Activated naive CD8-positive, alpha-beta T cell treated with anti-CD3 and anti-CD28 coated beads, Interleukin-2, amount 10 ng/mL, durations not matched to agents 7 days and 5 days (primary cell): ENCODE measurements around the gene MORN3. TPM values are rescaled to one million over a fixed set of nuclear protein-coding genes. Genes with fewer than 3 reads are reported as not detected.

Experiments
- ATAC-seq: fragments of 150-1000 bp; cut with Tn5 transposase; one replicate; pipeline ENCODE4 v1.10.0; 2021; ENCODE audit warnings: low read depth, moderate library complexity
- POLR2A ChIA-PET: fragments of 350-600 bp; sonication (Branson Sonifier 250); formaldehyde crosslinking; loops from one replicate; lab custom pipeline; 2021; ENCODE audit warnings: antibody characterized with exemption; lab: Charles Lee
- DNase-seq: peaks from one replicate; pipeline ENCODE4 v3.0.0; 2021
- H3K27ac Mint-ChIP-seq: one replicate; pipeline ENCODE4 v1.8.0; 2022; ENCODE audit warnings: mild to moderate bottlenecking, mixed read lengths
- H3K27me3 Mint-ChIP-seq: one replicate; pipeline ENCODE4 v1.8.0; 2022; ENCODE audit warnings: mild to moderate bottlenecking, moderate library complexity, mixed read lengths
- H3K36me3 Mint-ChIP-seq: one replicate; pipeline ENCODE4 v1.8.0; 2021; ENCODE audit warnings: mild to moderate bottlenecking, mixed read lengths
- H3K4me1 Mint-ChIP-seq: one replicate; pipeline ENCODE4 v1.8.0; 2021; ENCODE audit warnings: mixed read lengths
- H3K4me3 Mint-ChIP-seq: one replicate; pipeline ENCODE4 v1.8.0; 2022; ENCODE audit warnings: mild to moderate bottlenecking, moderate library complexity, mixed read lengths
- H3K9me3 Mint-ChIP-seq: one replicate; pipeline ENCODE4 v1.8.0; 2021; ENCODE audit warnings: mixed read lengths
- total RNA-seq, 2 experiments: library from RNA; stranded (reverse); gene quantifications; one replicate each; pipeline ENCODE4 v1.2.3, GENCODE V29; 2021

MORN3 gene
- total RNA-seq, 2 experiments from 2014 or later, result 5.2 to 6.2 TPM

DNA sequence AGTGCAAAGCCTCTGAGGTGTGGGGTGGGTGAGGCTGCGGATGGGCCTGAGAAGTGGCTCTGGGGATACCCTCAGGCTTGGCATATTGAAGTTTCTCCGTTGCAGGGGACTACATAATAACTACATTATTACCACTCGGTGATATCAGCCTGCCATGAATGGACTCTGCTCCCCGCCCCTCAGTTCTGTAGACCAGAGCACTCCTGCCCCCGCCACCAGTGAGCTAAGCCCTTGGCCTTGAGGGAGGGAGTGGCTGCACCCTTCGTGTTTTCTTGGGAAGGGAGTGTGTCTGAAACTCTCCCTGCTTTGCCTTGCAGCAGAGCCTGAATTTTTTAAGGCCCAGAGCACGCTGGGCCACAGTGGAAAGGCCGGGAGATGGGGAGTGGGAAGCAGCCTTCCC lies 41.4 kb downstream of the MORN3 start:
- no peak for DNase-seq
- peak overlapping the region; percentile 96 for H3K4me3 Mint-ChIP-seq
- H3K36me3 Mint-ChIP-seq, result peaks cover 21% of the 10 kb centered on the region
- H3K27ac Mint-ChIP-seq, result peak overlapping the region; percentile 96
- no peak for ATAC-seq
- peaks cover 55% of the 10 kb centered on the region for H3K4me1 Mint-ChIP-seq
- H3K9me3 Mint-ChIP-seq, result no peaks in the 10 kb centered on the region
- POLR2A ChIA-PET, result interaction anchor here (0.6 to 6.9 kb wide), 13 partner anchors 9 to 175 kb away, joined by 3 to 166 read pairs (median 8); partner anchors contain the start of genes KDM2B and MORN3
- H3K27me3 Mint-ChIP-seq, result no peaks in the 10 kb centered on the region

DNA sequence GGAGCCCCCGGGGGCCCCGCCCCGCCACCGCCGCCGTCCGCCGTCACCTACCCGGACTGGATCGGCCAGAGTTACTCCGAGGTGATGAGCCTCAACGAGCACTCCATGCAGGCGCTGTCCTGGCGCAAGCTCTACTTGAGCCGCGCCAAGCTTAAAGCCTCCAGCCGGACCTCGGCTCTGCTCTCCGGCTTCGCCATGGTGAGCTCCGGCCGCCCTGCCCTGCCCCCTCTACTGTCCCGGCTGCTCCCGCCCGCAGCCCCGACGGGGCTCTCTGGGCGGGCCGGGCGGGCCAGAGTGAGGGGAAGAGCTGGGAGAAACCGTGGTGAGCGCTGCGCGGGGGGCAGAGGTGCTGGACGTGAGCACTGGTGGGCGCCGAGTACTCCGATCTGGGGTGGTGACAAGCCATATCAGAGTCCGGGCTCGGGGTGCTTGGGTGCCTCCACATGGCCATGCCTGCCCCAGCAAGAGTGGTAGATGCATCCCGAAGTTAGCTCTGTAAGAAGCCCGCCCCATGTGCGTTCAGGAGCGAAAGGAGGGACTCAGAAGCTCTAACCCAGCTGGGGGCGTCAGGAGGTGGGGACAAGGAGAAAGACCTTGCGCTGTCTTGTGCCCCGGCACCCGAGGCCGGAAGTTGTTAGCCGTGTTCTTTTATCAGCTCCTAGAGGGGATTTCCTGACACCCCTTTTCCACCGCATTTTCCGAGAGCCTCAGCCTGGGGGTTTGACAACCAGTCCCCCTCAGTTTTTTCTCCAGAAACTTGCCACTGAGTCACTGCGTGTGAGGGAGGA lies 42.4 kb downstream of the MORN3 start:
- POLR2A ChIA-PET, result interaction anchor here (0.6 to 6.9 kb wide), 27 partner anchors 10 to 1345 kb away, joined by 3 to 166 read pairs (median 5); partner anchors contain the start of genes ANAPC5, KDM2B and MORN3
- peak overlapping the region; percentile 96 for H3K4me3 Mint-ChIP-seq
- DNase-seq (peak; percentile 79), ATAC-seq (peak; percentile 64)
- H3K4me1 Mint-ChIP-seq, result peaks cover 45% of the 10 kb centered on the region
- H3K36me3 Mint-ChIP-seq, result peaks cover 20% of the 10 kb centered on the region
- H3K27ac Mint-ChIP-seq, result peak overlapping the region; percentile 96
- H3K9me3 Mint-ChIP-seq, result no peaks in the 10 kb centered on the region
- no peaks in the 10 kb centered on the region for H3K27me3 Mint-ChIP-seq

DNA sequence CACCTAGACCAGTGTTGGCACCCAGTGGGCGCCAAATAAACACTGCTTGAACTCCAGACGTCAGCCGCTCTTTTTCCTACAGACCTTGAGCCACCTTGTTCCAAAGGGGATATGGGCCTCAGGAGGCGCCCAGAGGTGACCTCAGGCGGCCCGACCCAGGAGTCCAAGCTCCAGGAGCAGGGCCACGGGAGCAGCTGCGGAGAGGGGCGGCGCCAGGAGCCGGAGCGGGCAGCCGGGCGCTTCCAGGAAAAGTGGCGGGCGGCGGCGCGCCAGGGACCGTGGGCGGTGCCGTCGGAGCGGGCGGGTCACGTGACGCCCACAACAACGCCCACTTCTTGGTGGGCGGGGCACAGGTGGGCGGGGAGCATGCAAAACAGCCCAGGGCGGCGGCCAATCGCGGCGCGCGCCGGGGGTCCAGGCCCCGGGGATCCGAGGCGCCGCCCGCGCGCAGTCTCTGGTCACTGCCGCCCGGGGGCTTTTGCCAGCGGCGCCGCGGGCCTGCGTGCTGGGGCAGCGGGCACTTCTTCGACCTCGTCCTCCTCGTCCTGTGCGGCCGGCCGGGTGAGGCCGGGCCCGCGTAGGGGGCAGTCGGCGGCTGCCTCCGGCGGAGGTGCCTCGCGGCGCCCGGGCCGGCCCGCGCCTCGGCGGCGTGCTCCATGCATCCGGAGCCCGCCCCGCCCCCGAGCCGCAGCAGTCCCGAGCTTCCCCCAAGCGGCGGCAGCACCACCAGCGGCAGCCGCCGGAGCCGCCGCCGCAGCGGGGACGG lies 43.2 kb downstream of the MORN3 start, which contains the start of gene ORAI1:
Gene ORAI1, plus strand, starts transcription at position 444 of the 766 bp plus-strand sequence.
- Mint-ChIP-seq H3K36me3 (peaks cover 17% of the 10 kb centered on the region), H3K27ac (peak within 1 kb of the TSS; percentile 96), H3K4me3 (peak within 1 kb of the TSS; percentile 96), H3K4me1 (peaks cover 42% of the 10 kb centered on the region), H3K27me3 (no peaks in the 10 kb centered on the region), H3K9me3 (no peaks in the 10 kb centered on the region)
- ATAC-seq, result peak; percentile 72
- POLR2A ChIA-PET, result interaction anchor here (0.8 to 6.9 kb wide), 24 partner anchors 9 to 225 kb away, joined by 3 to 166 read pairs (median 6); partner anchors contain the start of genes KDM2B and MORN3
- DNase-seq, result peak; percentile 99

DNA sequence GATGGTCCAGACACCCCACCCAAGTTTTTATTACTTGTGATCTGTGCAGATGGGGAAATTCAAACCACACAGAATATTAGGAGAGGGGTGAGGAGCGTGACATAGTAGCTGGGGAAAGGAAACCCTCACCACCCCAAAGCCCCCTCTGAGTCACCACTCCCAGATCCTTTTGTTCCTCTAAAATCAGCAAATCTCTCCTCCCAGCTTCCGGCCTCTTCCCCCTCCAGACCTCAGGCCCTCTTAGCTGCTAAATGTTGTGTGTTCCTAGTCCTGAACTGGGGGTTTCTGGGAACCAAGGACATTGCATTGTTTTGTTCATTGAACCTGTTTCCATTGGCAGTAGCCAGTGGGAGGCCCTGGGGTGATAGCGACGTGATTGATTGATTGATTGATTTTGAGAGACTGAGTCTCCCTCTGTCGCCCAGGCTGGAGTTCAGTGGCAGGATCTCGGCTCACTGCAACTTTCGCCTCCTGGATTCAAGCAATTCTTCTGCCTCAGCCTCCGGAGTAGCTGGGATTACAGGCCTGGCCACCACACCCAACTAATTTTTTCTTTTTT lies 49.0 kb downstream of the MORN3 start:
- POLR2A ChIA-PET, result interaction anchor here (0.5 to 0.7 kb wide), 2 partner anchors 29 to 393 kb away, joined by 3 read pairs; no protein-coding TSS in a partner anchor
- ATAC-seq (no peak), DNase-seq (no peak)
- Mint-ChIP-seq H3K4me3 (no peak overlapping the region), H3K27ac (no peak overlapping the region), H3K9me3 (no peaks in the 10 kb centered on the region), H3K4me1 (peaks cover 9% of the 10 kb centered on the region), H3K27me3 (no peaks in the 10 kb centered on the region), H3K36me3 (no peaks in the 10 kb centered on the region)

DNA sequence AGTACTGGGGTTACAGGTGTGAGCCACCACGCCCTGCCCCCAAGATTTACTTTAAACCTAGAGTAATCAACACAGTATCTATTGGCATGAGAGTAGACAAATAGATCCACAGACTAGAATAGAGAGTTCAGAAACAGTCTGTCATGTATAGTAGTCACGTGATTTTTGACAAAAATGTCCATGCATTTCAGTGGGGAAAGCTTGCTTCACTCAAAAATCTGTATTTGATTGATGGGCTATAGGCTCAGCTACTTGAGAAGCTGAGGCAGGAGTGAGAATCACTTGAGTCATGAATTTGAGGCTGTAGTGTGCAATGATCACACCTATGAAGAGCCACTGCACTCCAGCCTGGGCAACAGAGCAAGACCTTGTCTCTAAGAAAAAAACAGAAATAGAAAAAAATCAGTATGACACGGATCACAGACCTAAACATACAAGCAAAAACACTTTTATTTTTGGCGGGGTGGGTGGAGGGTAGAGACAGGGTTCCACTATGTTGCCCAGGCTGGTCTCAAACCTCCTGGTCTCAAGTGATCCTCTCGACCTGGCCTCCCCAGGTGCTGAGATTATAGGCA lies 50.7 kb downstream of the MORN3 start:
- Mint-ChIP-seq H3K9me3 (no peaks in the 10 kb centered on the region), H3K4me3 (no peak overlapping the region), H3K27me3 (no peaks in the 10 kb centered on the region), H3K27ac (no peak overlapping the region), H3K4me1 (peaks cover 6% of the 10 kb centered on the region), H3K36me3 (no peaks in the 10 kb centered on the region)
- DNase-seq, result no peak
- no peak for ATAC-seq
- POLR2A ChIA-PET, result no interaction called here

DNA sequence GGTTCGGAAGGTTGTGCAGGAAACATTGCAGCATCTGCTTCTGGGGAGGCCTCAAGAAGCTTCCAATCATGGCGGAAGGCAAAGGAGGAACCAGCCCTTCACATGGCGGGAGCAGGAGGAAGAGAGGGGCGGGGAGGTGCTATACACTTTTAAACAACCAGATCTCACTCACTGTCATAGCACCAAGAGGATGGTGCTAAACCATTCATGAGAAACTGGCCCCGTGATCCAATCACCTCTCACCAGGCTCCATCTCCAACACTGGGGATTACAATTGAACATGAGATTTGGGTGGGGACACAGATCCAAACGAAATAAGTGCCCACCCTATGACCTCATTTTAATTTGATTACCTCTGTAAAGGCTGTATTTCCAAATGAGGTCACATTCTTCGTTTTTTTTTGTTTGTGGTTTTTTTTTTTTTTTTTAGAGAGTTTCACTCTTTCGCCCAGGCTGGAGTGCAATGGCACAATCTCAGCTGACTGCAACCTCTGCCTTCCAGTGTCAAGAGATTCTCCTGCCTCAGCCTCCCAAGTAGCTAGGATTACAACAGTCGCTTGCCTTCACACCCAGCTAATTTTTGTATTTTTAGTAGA lies 54.5 kb downstream of the MORN3 start:
- Mint-ChIP-seq H3K4me1 (peaks cover 6% of the 10 kb centered on the region), H3K4me3 (no peak overlapping the region), H3K9me3 (no peaks in the 10 kb centered on the region), H3K36me3 (no peaks in the 10 kb centered on the region), H3K27me3 (no peaks in the 10 kb centered on the region), H3K27ac (peak overlapping the region; percentile 61)
- POLR2A ChIA-PET, result interaction anchor here (0.6 to 0.7 kb wide), 2 partner anchors 34 to 57 kb away, joined by 3 read pairs; no protein-coding TSS in a partner anchor
- ATAC-seq (no peak), DNase-seq (no peak)

DNA sequence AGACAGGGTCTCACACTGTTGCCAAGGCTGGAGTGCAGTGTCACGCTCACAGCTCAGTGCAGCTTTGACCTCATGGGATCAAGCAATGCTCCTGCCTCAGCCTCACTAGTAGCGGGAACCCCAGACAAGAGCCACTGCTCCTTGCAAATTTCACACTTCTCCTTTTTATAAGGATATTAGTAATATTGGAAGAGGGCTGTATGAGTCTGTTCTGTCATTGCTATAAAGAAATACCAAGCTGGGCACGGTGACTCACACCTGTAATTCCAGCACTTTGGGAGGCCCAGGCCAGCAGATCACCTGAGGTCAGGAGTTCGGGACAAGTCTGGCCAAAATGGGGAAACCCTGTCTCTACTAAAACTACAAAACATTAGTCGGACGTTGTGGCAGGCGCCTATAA lies 56.0 kb downstream of the MORN3 start:
- Mint-ChIP-seq H3K27ac (no peak overlapping the region), H3K4me3 (no peak overlapping the region), H3K27me3 (peaks cover 1% of the 10 kb centered on the region), H3K9me3 (no peaks in the 10 kb centered on the region), H3K4me1 (peaks cover 4% of the 10 kb centered on the region), H3K36me3 (no peaks in the 10 kb centered on the region)
- POLR2A ChIA-PET, result no interaction called here
- ATAC-seq (no peak), DNase-seq (no peak)

DNA sequence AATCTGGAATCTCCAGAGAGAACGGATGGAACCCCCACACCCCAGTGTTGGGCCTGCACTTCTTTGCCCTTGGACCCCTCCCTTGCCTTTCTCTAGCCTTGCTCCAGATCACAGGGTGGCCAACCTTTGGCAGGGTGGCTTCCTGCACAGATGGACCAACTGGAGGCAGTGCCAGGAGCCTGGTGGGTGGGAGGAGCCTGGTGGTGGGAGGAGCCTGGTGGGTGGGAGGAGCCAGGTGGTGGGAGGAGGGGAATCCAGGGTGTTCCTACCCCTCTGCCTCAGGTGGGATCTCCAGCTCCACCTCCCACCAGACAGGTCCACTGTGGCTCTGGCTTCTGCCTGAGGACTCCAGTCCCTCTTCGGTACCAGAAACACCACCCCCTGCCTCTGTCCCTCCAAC lies 58.1 kb downstream of the MORN3 start:
- peaks cover 3% of the 10 kb centered on the region for H3K4me1 Mint-ChIP-seq
- no peaks in the 10 kb centered on the region for H3K9me3 Mint-ChIP-seq
- H3K4me3 Mint-ChIP-seq, result no peak overlapping the region
- peaks cover 1% of the 10 kb centered on the region for H3K27me3 Mint-ChIP-seq
- H3K27ac Mint-ChIP-seq, result no peak overlapping the region
- no peaks in the 10 kb centered on the region for H3K36me3 Mint-ChIP-seq
- POLR2A ChIA-PET, result interaction anchor here (0.6 to 1.1 kb wide), 2 partner anchors 18 to 58 kb away, joined by 3 to 4 read pairs; no protein-coding TSS in a partner anchor
- DNase-seq (no peak), ATAC-seq (no peak)

DNA sequence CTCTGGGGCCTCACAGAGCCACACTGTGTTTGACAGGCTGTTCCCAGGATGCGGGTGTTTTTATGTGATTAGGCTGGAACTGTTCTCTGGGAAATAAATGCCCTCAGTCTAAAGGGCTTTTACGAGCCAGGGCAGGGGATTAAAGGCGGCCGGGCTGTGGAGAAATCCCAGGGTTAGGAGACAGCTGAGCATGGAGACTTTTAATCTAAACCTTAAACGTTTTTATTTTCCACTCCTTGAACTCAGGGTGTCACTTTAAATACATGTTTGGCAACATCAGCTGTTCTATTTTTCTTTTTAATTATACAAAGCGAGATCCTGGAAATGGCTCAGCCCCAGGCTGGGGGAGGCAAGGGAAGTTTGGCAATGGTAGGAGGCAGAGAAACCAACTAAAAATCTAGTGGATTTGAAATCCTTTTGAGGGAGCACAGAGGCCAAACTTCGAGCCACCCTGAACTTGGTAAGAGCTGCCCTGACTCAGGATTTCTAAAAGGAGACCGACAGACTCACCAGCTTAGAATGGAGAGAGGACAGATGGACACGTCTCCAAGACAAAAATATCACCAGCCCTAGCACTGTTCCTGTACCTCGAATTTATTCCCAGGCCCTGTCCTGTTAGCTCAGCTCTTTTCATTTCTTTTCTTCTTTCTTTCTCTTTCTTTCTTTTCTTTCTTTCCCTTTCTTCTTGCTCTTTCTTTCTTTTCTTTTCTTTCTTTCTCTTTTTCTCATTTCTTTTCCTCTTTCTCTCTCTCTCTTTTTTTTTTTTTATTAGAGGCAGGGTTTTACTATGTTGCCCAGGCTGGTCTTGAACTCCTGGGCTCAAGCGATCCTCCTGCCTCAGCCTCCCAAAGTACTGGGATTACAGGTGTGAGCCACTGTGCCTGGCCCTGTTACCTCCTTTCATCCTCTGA lies 59.0 kb downstream of the MORN3 start:
- peaks cover 1% of the 10 kb centered on the region for H3K27me3 Mint-ChIP-seq
- no peaks in the 10 kb centered on the region for H3K36me3 Mint-ChIP-seq
- POLR2A ChIA-PET, result interaction anchor here (0.6 to 1.5 kb wide), 6 partner anchors 10 to 120 kb away, joined by 3 to 4 read pairs (median 3); no protein-coding TSS in a partner anchor
- DNase-seq, result no peak
- no peak for ATAC-seq
- no peaks in the 10 kb centered on the region for H3K9me3 Mint-ChIP-seq
- H3K27ac Mint-ChIP-seq, result no peak overlapping the region
- H3K4me3 Mint-ChIP-seq, result no peak overlapping the region
- H3K4me1 Mint-ChIP-seq, result peaks cover 3% of the 10 kb centered on the region

DNA sequence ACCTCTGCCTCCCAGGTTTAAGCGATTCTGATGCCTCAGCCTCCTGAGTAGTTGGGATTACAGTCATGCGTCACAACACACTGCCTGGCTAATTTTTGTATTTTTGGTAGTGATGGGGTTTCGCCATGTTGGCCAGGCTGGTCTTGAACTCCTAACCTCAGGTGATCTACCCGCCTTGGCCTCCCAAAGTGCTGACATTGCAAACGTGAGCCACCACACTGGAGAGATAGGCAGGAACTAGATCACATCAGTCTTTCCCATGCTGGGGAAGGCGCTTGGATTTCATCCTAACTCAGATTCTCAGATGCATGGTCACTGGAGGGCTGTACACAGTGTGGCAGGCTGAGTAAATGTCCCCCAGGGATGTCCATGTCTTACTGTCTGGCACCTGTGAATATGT lies 61.2 kb downstream of the MORN3 start:
- POLR2A ChIA-PET, result no interaction called here
- DNase-seq (no peak), ATAC-seq (no peak)
- Mint-ChIP-seq H3K4me1 (peaks cover 1% of the 10 kb centered on the region), H3K27ac (no peak overlapping the region), H3K9me3 (no peaks in the 10 kb centered on the region), H3K27me3 (peaks cover 5% of the 10 kb centered on the region), H3K36me3 (no peaks in the 10 kb centered on the region), H3K4me3 (no peak overlapping the region)

DNA sequence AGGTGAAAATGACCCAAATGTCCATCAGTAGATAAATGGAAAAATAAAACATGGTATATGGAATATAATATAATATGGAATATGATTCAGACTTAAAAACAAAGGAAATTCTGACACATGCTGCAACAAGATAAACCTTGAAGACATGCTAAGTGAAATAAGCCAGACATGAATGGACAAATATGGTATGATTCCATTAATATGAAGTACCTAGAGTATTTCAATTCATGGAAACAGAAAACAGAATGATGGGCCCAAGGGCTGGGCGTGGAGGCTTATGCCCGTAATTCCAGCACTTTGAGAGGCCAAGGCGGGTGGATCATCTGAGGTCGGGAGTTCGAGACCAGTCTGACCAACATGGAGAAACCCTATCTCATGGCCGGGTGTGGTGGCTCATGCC lies 65.9 kb downstream of the MORN3 start:
- H3K4me1 Mint-ChIP-seq, result peaks cover 6% of the 10 kb centered on the region
- peaks cover 4% of the 10 kb centered on the region for H3K27me3 Mint-ChIP-seq
- POLR2A ChIA-PET, result no interaction called here
- no peak overlapping the region for H3K27ac Mint-ChIP-seq
- no peaks in the 10 kb centered on the region for H3K9me3 Mint-ChIP-seq
- no peaks in the 10 kb centered on the region for H3K36me3 Mint-ChIP-seq
- DNase-seq, result no peak
- H3K4me3 Mint-ChIP-seq, result no peak overlapping the region
- no peak for ATAC-seq

DNA sequence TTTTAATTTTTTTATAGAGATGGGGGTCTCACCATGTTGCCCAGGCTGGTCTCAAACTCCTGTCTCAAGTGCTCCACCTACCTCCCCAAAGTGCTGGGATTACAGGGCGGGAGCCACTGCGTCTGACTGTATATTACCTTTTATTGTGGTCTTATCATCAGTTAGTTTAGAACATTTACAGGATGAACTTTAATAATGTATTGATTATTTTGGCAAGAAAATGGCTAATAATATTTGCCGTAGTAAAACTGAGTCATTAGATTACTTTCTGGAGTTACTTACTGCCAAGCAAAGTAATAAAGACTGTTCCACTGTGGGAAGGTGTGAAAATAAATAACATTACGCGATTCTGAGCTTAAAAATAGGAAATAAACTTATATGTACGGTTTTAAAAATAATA lies 66.7 kb downstream of the MORN3 start:
- no peak for DNase-seq
- Mint-ChIP-seq H3K4me1 (peaks cover 6% of the 10 kb centered on the region), H3K27me3 (peaks cover 4% of the 10 kb centered on the region), H3K9me3 (no peaks in the 10 kb centered on the region), H3K36me3 (no peaks in the 10 kb centered on the region), H3K4me3 (no peak overlapping the region), H3K27ac (no peak overlapping the region)
- no peak for ATAC-seq
- POLR2A ChIA-PET, result interaction anchor here (0.9 kb wide), 1 partner anchor 11 kb away, joined by 4 read pairs; no protein-coding TSS in a partner anchor
